Large intestine (tissue), 3 donors: ENCODE results near the gene EIF4G3. TPM values are rescaled to one million over a fixed set of nuclear protein-coding genes. Genes with fewer than 3 reads are reported as not detected.
"Not testable (repeated sequence)": the region's sequence is repeated elsewhere in the genome, so short reads cannot be mapped to it uniquely, and the experiment has no call there.

Source experiments
- DNase-seq, 2 donors: peaks; one replicate each; pipeline versions ENCODE4 v3.0.0 to v3.0.0-alpha.2; 2013
- H3K27ac ChIP-seq: one replicate; pipeline ENCODE4 v1.5.1; 2013; ENCODE audit warnings: low read length
- H3K27me3 ChIP-seq: 2 replicates; pipeline ENCODE4 v1.6.1; 2013; ENCODE audit warnings: low read length; ENCODE audit not compliant: control insufficient read depth, insufficient read depth
- H3K36me3 ChIP-seq: 2 replicates; pipeline ENCODE4 v1.6.1; 2013; ENCODE audit warnings: low read length; ENCODE audit not compliant: control insufficient read depth, insufficient read depth
- H3K4me1 ChIP-seq: one replicate; pipeline ENCODE4 v1.6.1; 2013; ENCODE audit warnings: low read length; ENCODE audit not compliant: control insufficient read depth, insufficient read depth
- H3K4me3 ChIP-seq: one replicate; pipeline ENCODE4 v1.5.1; 2013; ENCODE audit warnings: low read length
- H3K9me3 ChIP-seq: one replicate; pipeline ENCODE4 v1.6.1; 2013; ENCODE audit warnings: mild to moderate bottlenecking, low read depth, low read length, moderate library complexity; ENCODE audit not compliant: control insufficient read depth
- WGBS: methylation state at CpG from one replicate; pipeline ENCODE4 v1.1.5; 2013; ENCODE audit warnings: low lambda C conversion rate; ENCODE audit not compliant: insufficient coverage; 5-methylcytosine and 5-hydroxymethylcytosine counted together
- polyA plus RNA-seq: library from polyadenylated mRNA; unstranded; fragments of 120-200 nt; gene quantifications from one replicate; pipeline ENCODE4 v1.2.1, GENCODE V29; 2013

EIF4G3 gene
- polyA plus RNA-seq, 1 donor = 37.8 TPM

DNA sequence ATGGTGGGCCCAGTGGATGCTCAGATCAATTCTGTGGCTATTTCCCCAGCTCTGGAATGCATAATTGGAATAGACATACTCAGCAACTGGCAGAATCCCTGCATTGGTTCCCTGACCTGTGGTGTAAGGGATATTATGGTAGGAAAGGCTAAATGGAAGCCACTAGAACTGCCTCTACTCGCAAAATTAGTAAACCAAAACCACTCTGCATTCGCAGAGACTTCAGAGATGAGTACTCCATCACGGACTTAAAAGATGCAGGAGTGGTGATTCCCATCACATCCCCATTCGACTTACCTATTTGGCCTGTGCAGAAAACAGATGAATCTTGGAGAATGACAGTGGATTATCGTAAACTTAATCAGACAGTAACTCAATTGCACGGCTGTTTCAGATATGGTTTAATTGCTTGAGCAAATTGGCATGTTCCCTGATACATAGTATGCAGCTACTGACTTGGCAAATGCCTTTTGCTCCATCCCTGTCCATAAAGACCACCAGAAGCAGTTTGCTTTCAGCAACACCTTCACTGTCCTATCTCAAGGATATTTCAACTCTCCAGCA is 31.5 kb upstream of the EIF4G3 start:
- DNase-seq, H3K4me3 ChIP-seq, H3K36me3 ChIP-seq, H3K4me1 ChIP-seq, H3K9me3 ChIP-seq, H3K27me3 ChIP-seq, H3K27ac ChIP-seq: not testable (repeated sequence)
- WGBS = no CpG with 5 or more reads among the region's 6 CpGs

- no CpG with 5 or more reads among the region's 2 CpGs for WGBS
- H3K4me1 ChIP-seq = no peaks in the 10 kb centered on the region
- no peak overlapping the region for H3K4me3 ChIP-seq
- H3K9me3 ChIP-seq = no peaks in the 10 kb centered on the region
- no peaks in the 10 kb centered on the region for H3K36me3 ChIP-seq
- DNase-seq = no peak
- no peak overlapping the region for H3K27ac ChIP-seq
- no peaks in the 10 kb centered on the region for H3K27me3 ChIP-seq
Measured at GRCh38 chr1:21206117-21206516, 29.4 kb upstream of the EIF4G3 start.

DNA sequence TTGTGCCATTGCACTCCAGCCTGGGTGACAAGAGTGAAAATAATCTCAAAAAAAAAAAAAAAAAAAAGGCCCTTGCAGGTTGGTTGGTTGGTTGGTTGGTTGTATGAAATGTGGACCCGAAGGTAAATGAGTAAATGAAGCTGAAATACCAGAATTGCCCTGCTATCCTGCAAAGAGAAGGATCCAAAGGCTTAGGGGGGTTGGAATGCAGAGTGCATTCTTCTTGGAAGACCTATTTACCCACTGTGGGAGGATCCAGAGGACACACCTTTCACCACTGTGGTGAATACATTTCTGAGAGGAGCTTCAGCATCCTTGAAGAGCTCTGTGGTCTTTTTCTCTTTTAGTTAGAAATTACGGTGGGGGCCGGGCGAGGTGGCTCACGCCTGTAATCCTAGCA is 28.7 kb upstream of the EIF4G3 start:
- H3K36me3 ChIP-seq = no peaks in the 10 kb centered on the region
- no peaks in the 10 kb centered on the region for H3K4me1 ChIP-seq
- WGBS = no CpG with 5 or more reads among the region's 5 CpGs
- H3K27ac ChIP-seq = no peak overlapping the region
- DNase-seq = no peak
- no peaks in the 10 kb centered on the region for H3K27me3 ChIP-seq
- no peaks in the 10 kb centered on the region for H3K9me3 ChIP-seq
- no peak overlapping the region for H3K4me3 ChIP-seq

GRCh38 chr1:21201650-21202049 is 25.0 kb upstream of the EIF4G3 start:
- H3K9me3 ChIP-seq = no peaks in the 10 kb centered on the region
- WGBS = 80% methylated on average over 1 of the region's 4 CpGs
- no peak for DNase-seq
- H3K4me1 ChIP-seq = no peaks in the 10 kb centered on the region
- H3K36me3 ChIP-seq = no peaks in the 10 kb centered on the region
- no peaks in the 10 kb centered on the region for H3K27me3 ChIP-seq
- H3K27ac ChIP-seq = no peak overlapping the region
- H3K4me3 ChIP-seq = no peak overlapping the region

- not testable (repeated sequence) for H3K27me3 ChIP-seq, H3K27ac ChIP-seq, DNase-seq, H3K9me3 ChIP-seq, H3K36me3 ChIP-seq, H3K4me1 ChIP-seq, H3K4me3 ChIP-seq
- WGBS = no CpG with 5 or more reads among the region's 5 CpGs
Measured at GRCh38 chr1:21201238-21201637, 24.5 kb upstream of the EIF4G3 start.

- WGBS = no CpG with 5 or more reads among the region's 6 CpGs
- no peak for DNase-seq
- Histone ChIP-seq H3K27me3 (no peaks in the 10 kb centered on the region), H3K36me3 (no peaks in the 10 kb centered on the region), H3K27ac (no peak overlapping the region), H3K4me3 (no peak overlapping the region), H3K4me1 (no peaks in the 10 kb centered on the region), H3K9me3 (no peaks in the 10 kb centered on the region)
Measured at GRCh38 chr1:21200767-21201166, 24.1 kb upstream of the EIF4G3 start.

DNA sequence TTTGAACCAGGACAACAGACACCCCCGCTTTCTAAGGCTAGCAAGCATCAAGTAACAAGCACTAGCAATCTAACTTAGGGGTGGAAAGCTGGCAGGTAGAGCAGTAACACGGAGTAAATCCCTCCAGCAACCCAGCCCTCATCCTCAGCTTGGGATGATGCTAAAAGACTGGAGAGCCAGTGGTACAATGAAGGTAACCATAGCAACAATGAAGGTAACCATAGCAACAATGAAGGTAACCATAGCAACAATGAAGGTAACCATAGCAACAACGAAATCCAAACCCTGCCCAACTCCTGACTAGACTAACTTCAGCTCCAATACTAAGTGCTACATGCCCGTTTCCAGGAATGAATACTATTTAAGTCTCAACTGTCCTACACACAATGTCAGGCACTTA is 22.2 kb upstream of the EIF4G3 start:
- WGBS = no CpG with 5 or more reads among the region's 4 CpGs
- Histone ChIP-seq H3K4me1 (no peaks in the 10 kb centered on the region), H3K4me3 (no peak overlapping the region), H3K27ac (no peak overlapping the region), H3K36me3 (no peaks in the 10 kb centered on the region), H3K9me3 (no peaks in the 10 kb centered on the region), H3K27me3 (no peaks in the 10 kb centered on the region)
- DNase-seq = no peak

- H3K4me3 ChIP-seq = no peak overlapping the region
- no peaks in the 10 kb centered on the region for H3K9me3 ChIP-seq
- no peaks in the 10 kb centered on the region for H3K4me1 ChIP-seq
- no CpG with 5 or more reads among the region's 4 CpGs for WGBS
- no peak overlapping the region for H3K27ac ChIP-seq
- DNase-seq = no peak
- no peaks in the 10 kb centered on the region for H3K36me3 ChIP-seq
- no peaks in the 10 kb centered on the region for H3K27me3 ChIP-seq
Measured at GRCh38 chr1:21192871-21193270, 16.2 kb upstream of the EIF4G3 start.

- Histone ChIP-seq H3K27me3 (no peaks in the 10 kb centered on the region), H3K36me3 (no peaks in the 10 kb centered on the region), H3K4me3 (no peak overlapping the region), H3K4me1 (no peaks in the 10 kb centered on the region), H3K9me3 (no peaks in the 10 kb centered on the region), H3K27ac (no peak overlapping the region)
- DNase-seq = no peak
- no CpG with 5 or more reads among the region's 5 CpGs for WGBS
Measured at GRCh38 chr1:21192284-21192683, 15.6 kb upstream of the EIF4G3 start.

- not testable (repeated sequence) for H3K27me3 ChIP-seq, H3K4me1 ChIP-seq, H3K27ac ChIP-seq, H3K9me3 ChIP-seq, H3K4me3 ChIP-seq, H3K36me3 ChIP-seq, DNase-seq
- WGBS = no CpG with 5 or more reads among the region's 2 CpGs
Measured at GRCh38 chr1:21190771-21191170, 14.1 kb upstream of the EIF4G3 start.

DNA sequence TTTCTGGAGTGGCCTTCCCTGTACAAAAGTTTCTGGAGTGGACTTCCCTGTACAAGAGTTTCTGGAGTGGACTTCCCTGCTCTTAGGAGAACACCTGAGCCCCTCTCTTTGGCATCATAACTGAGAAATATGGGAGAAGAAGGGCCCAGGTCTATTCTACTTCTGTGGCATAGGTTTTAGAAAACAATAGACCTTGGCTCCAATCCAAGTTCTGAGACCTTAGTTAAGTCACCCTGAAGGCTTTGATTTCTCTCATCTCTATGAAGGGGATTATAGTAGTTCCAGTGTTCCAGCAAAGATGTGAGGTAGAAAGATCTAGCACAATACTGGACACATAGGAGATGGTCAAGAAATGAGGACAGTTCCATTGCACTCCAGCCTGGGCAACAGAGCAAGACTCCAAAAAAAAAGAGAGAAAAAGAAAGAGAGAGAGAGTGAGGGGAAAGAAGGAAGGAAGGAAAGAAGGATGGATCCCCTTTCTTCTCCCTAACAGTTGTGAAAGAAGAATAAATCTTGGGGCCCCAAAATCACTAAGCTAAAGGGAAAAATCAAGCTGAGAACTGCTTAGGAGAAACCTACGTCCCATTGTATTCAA is 13.3 kb upstream of the EIF4G3 start:
- DNase-seq = no peak
- Histone ChIP-seq H3K4me1 (no peaks in the 10 kb centered on the region), H3K27me3 (no peaks in the 10 kb centered on the region), H3K9me3 (no peaks in the 10 kb centered on the region), H3K27ac (no peak overlapping the region), H3K36me3 (no peaks in the 10 kb centered on the region), H3K4me3 (no peak overlapping the region)
- WGBS = 100% methylated on average over 1 of the region's 1 CpG
